Regular cardiac myocyte (primary cell): ENCODE results near the gene NTS. TPM values are rescaled to one million over a fixed set of nuclear protein-coding genes. Genes with fewer than 3 reads are reported as not detected.

ENCODE experiments used
- total RNA-seq: library from RNA; depleted of rRNA; stranded (reverse); fragments of >200 nt; gene quantifications from 2 replicates; pipeline ENCODE4 v1.2.3, GENCODE V29; 2014

The NTS gene, protein sequence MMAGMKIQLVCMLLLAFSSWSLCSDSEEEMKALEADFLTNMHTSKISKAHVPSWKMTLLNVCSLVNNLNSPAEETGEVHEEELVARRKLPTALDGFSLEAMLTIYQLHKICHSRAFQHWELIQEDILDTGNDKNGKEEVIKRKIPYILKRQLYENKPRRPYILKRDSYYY
- total RNA-seq = not detected in 2 replicates

DNA sequence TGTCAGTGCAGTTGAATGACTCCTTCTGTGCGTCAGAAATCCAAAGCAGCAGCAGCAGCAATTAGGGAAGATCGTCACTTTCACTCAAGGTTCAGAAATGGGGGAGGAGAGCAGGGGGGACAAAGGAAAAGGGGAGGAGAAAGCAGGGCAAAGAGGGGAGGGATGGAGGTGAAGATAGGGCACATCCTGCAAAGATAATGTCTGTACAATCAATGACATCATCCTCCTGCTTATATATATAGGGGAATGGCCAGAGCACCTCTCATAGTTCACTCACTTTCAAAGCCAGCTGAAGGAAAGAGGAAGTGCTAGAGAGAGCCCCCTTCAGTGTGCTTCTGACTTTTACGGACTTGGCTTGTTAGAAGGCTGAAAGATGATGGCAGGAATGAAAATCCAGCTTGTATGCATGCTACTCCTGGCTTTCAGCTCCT is at the start of gene NTS:
Gene NTS, plus strand, starts transcription at position 265 of the 431 bp plus-strand sequence. Its CDS starts 109 bp downstream, at position 374.

DNA sequence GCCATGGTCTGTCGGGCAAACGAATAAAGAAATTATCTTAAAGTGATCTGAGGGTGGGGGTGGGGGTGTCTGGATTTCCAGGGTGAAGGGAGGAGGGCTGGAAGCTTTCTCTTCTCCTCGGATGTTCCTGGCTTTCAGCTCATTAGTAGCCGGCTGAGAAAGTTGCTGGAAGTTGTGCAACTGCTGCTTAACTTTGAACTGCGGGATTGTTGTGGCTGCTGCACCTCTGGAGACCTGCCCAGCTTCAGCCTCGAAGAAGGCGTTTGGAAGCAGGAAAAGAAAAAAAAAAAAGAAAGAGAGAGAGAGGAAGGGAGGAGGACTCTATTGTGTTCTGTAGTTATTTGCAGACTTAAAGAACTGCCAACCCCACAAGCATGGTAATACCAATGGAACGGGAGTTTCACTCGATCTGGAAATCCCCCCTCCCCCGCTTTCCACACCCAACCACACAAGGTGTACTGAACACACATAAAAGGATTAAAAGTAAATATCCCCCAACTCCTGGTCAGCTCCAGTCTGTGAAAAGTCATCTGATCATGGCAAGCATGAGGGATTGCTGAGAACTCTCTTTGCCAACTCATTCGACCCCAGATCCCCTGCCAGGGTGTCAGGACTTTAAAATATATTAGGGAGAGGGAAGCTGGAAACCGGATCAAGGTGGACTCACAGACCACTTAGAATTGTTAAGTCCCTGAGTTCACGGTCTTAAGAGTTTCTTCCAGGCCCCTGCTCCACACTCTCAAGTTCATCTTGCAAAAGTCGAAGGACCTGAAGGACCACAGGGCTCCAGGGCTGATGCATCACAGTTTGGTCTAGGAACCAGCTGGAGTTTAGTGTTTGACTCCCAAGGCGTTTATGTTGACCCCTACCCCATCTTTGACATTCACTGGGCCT is 37.7 kb upstream of the NTS start, which contains the start of gene RASSF9:
Gene RASSF9, minus strand, starts transcription at position 213 of the 894 bp plus-strand sequence. Its CDS starts 208 bp downstream, at position 5.

Other genes with a start within 250 kb of the NTS start
- gene RASSF9, start 37.9 kb upstream of the NTS start, total RNA-seq = 0.77 and 0.85 TPM in 2 replicates